SK-N-SH (cell line): ENCODE data around the gene ARHGEF4. TPM values are rescaled to one million over a fixed set of nuclear protein-coding genes. Genes with fewer than 3 reads are reported as not detected.

Experiments
- CTCF ChIA-PET: fragments of 300-600, 350-600 bp; formaldehyde crosslinking; extraction: SDS; loops from one replicate; lab custom pipeline; 2021; lab: Yijun Ruan, JAX
- POLR2A ChIA-PET: fragments of 350-600 bp; sonication (Branson Sonifier 250); formaldehyde crosslinking; extraction: SDS; loops from one replicate; lab custom pipeline; 2020; ENCODE audit warnings: antibody characterized with exemption, inconsistent platforms; lab: Yijun Ruan, JAX
- DNase-seq: peaks from one replicate; pipeline ENCODE4 v3.0.0; 2012
- H2AFZ ChIP-seq: fragments of 200-600 bp; sonication (generic); 2 replicates; pipeline ENCODE4 v1.8.1; 2016; ENCODE audit warnings: antibody characterized with exemption, mild to moderate bottlenecking, low read depth
- H3F3A ChIP-seq: fragments of 200-600 bp; sonication (generic); replicated peaks from 2 replicates; pipeline ENCODE3; 2016; ENCODE audit warnings: antibody characterized with exemption, mild to moderate bottlenecking; ENCODE audit not compliant: insufficient read depth
- H3K27ac ChIP-seq, 2 experiments: fragments of 200-500 bp in 1 of 2; fragments of 200-600 bp in 1 of 2; sonication (Bioruptor generic) in 1 of 2; sonication (generic), shearing (Covaris generic) in 1 of 2; 2 replicates each; pipeline versions ENCODE4 v1.5.1 to v1.6.1; 2014 to 2016; ENCODE audit warnings: low read depth in 2 of 2, inconsistent platforms in 1 of 2, low read length in 1 of 2, mild to moderate bottlenecking in 1 of 2, mixed read lengths in 1 of 2
- H3K27me3 ChIP-seq: fragments of 200-600 bp; sonication (generic), shearing (Covaris generic); 2 replicates; pipeline ENCODE4 v1.6.1; 2016; ENCODE audit warnings: mixed run types; ENCODE audit not compliant: insufficient read depth
- H3K36me3 ChIP-seq, 2 experiments: fragments of 200-500 bp in 1 of 2; fragments of 200-600 bp in 1 of 2; sonication (Bioruptor generic) in 1 of 2; sonication (generic) in 1 of 2; replicated peaks in 1 of 2; 2 replicates each; pipeline versions ENCODE3 to v1.5.1; 2014 to 2016; ENCODE audit warnings: low read length in 1 of 2, mild to moderate bottlenecking in 1 of 2; ENCODE audit not compliant: insufficient read depth in 2 of 2, control insufficient read depth in 1 of 2
- H3K4me1 ChIP-seq, 2 experiments: fragments of 200-500 bp in 1 of 2; fragments of 200-600 bp in 1 of 2; sonication (Bioruptor generic) in 1 of 2; sonication (generic), shearing (Covaris generic) in 1 of 2; 2 replicates each; pipeline versions ENCODE4 v1.5.1 to v1.6.1; 2014 to 2016; ENCODE audit warnings: low read depth in 1 of 2, low read length in 1 of 2, mixed run types in 1 of 2; ENCODE audit not compliant: insufficient read depth in 2 of 2, control insufficient read depth in 1 of 2
- H3K4me2 ChIP-seq: fragments of 200-600 bp; sonication (generic), shearing (Covaris generic); 2 replicates; pipeline ENCODE4 v1.6.1; 2017; ENCODE audit warnings: mixed run types
- H3K4me3 ChIP-seq, 2 experiments: fragments of 200-500 bp in 1 of 2; fragments of 200-600 bp in 1 of 2; sonication (Bioruptor generic) in 1 of 2; sonication (generic), shearing (Covaris generic) in 1 of 2; 2 replicates each; pipeline versions ENCODE4 v1.5.1 to v1.8.1; 2014 to 2016; ENCODE audit warnings: low read depth in 2 of 2, inconsistent platforms in 1 of 2, low read length in 1 of 2, mild to moderate bottlenecking in 1 of 2, mixed read lengths in 1 of 2, moderate library complexity in 1 of 2
- H3K79me2 ChIP-seq: fragments of 200-600 bp; sonication (generic); 2 replicates; pipeline ENCODE4 v1.8.1; 2017; ENCODE audit warnings: mild to moderate bottlenecking; ENCODE audit not compliant: insufficient read depth
- H3K9ac ChIP-seq: fragments of 200-600 bp; sonication (generic); 2 replicates; pipeline ENCODE4 v1.6.1; 2017; ENCODE audit warnings: mixed run types
- H3K9me2 ChIP-seq: fragments of 200-600 bp; sonication (generic); 2 replicates; pipeline ENCODE4 v1.6.1; 2017; ENCODE audit warnings: mixed run types
- H3K9me3 ChIP-seq: fragments of 200-600 bp; sonication (generic); 2 replicates; pipeline ENCODE4 v1.6.1; 2017; ENCODE audit warnings: mixed run types, mild to moderate bottlenecking, moderate library complexity
- H4K20me1 ChIP-seq: fragments of 200-600 bp; sonication (generic); 2 replicates; pipeline ENCODE4 v1.6.1; 2017; ENCODE audit warnings: mild to moderate bottlenecking, mixed run types; ENCODE audit not compliant: insufficient read depth
- FOXJ3 ChIP-seq: sonication (generic); formaldehyde crosslinking; IDR thresholded peaks from 2 replicates; pipeline ENCODE4 v1.5.1; 2020; ENCODE audit warnings: mild to moderate bottlenecking, missing genetic modification reagents
- GABPA ChIP-seq: IDR thresholded peaks from 2 replicates; pipeline ENCODE4 v1.4.0; 2012; ENCODE audit warnings: low read depth, mild to moderate bottlenecking
- GATA2 ChIP-seq: sonication (generic); formaldehyde crosslinking; IDR thresholded peaks from 2 replicates; pipeline ENCODE4 v1.5.0; 2020; ENCODE audit warnings: mild to moderate bottlenecking, missing genetic modification reagents
- MEF2A ChIP-seq: IDR thresholded peaks from 2 replicates; pipeline ENCODE4 v1.4.0; 2012; ENCODE audit warnings: low read depth, borderline replicate concordance
- RCOR1 ChIP-seq: fragments of 150-350 bp; IDR thresholded peaks from 2 replicates; pipeline ENCODE4 v1.6.1; 2017; ENCODE audit warnings: antibody characterized with exemption, low read length
- RFX5 ChIP-seq: IDR thresholded peaks from 2 replicates; pipeline ENCODE4 v1.6.1; 2012; ENCODE audit warnings: mild to moderate bottlenecking, improper control_type of control experiment, low read length
- RXRA ChIP-seq: IDR thresholded peaks from 2 replicates; pipeline ENCODE4 v1.4.0; 2012; ENCODE audit warnings: low read depth, mild to moderate bottlenecking, borderline replicate concordance
- SMC3 ChIP-seq: IDR thresholded peaks from 2 replicates; pipeline ENCODE4 v1.6.1; 2012; ENCODE audit warnings: low read depth, low read length, improper control_type of control experiment
- USF2 ChIP-seq: fragments of 150-350 bp; IDR thresholded peaks from 2 replicates; pipeline ENCODE4 v1.6.1; 2017; ENCODE audit warnings: antibody characterized with exemption, low read length, low read depth, borderline replicate concordance
- YY1 ChIP-seq: IDR thresholded peaks from 2 replicates; pipeline ENCODE4 v1.4.0; 2012; ENCODE audit warnings: low read depth, mild to moderate bottlenecking
- WGBS: methylation state at CpG from one replicate; pipeline ENCODE4 v1.1.6; 2017; ENCODE audit warnings: low lambda C conversion rate; 5-methylcytosine and 5-hydroxymethylcytosine counted together
- polyA plus RNA-seq, 3 experiments: library from polyadenylated mRNA; depleted of rRNA; stranded (reverse); fragments of >200 nt; gene quantifications; 2 replicates each; pipeline ENCODE4 v1.2.3, GENCODE V29; 2012
- TF ChIP-seq, protein P1 (sequence below): IDR thresholded peaks from 2 replicates; pipeline ENCODE4 v1.6.1; 2012; ENCODE audit warnings: mild to moderate bottlenecking, low read depth, low read length, moderate library complexity
- TF ChIP-seq, protein P2 (sequence below): IDR thresholded peaks from 2 replicates; pipeline ENCODE4 v1.4.0; 2012; ENCODE audit warnings: low read depth, borderline replicate concordance

Gene ARHGEF4
- polyA plus RNA-seq, 1 of the 3 experiments (the other 2 are of a cell fraction), result 2.3 TPM

DNA sequence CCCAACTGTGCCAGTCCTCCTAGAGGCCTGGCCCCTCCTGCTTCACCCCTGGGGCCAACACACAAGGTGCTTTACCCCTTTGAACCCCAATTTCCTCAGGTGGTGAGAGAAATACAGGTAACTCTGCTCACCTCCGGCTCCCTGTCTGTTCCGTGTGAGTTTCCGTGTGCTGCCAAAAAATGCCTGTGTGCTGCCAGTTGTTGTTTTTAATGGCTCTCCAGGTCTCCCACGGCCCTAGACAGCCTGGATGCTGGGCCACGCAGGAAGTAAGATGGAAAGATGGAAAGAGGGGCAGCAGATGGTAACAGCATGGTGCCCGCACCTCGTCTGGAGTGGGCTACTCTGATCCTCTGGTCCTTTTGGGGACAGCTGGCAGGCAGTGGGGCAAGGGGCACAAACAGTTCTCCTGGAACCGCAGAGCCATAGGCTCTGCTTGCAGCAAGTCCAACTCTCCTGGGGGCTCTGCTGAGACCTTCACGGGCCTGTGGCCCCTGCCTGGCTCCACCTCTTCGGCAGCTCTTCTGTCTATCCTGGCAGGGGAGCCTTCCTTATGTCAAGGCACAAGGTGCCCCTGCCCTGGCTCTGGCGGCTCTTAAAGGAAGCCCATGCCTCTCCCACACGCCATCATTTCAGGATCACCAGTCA is 4.3 kb upstream of the ARHGEF4 start:
- Histone ChIP-seq H3K27me3 (no peaks in the 10 kb centered on the region; the same call in 1 of the 2 replicates), H3K79me2 (no peaks in the 10 kb centered on the region), H3K36me3 (no peaks in the 10 kb centered on the region), H3K9ac (no peak overlapping the region), H3F3A (no peaks in the 10 kb centered on the region), H3K9me2 (no peaks in the 10 kb centered on the region), H2AFZ (no peak overlapping the region), H3K4me1 (no peaks in the 10 kb centered on the region), H3K9me3 (no peaks in the 10 kb centered on the region), H3K4me2 (no peak overlapping the region), H3K4me3 (no peak overlapping the region), H3K27ac (no peak overlapping the region), H4K20me1 (no peaks in the 10 kb centered on the region)
- ChIA-PET POLR2A (no interaction called here), CTCF (interaction anchor here (1.5 kb wide), 1 partner anchor 34 kb away, joined by 5 read pairs; no protein-coding TSS in a partner anchor)
- DNase-seq, result no peak
- TF ChIP-seq RCOR1 (no peak), YY1 (no peak), RFX5 (no peak), GATA2 (CRISPR knock-in tag) (no peak), MEF2A (no peak), USF2 (no peak), FOXJ3 (no peak), SMC3 (no peak), RXRA (no peak), GABPA (no peak)
- TF ChIP-seq, protein P1, sequence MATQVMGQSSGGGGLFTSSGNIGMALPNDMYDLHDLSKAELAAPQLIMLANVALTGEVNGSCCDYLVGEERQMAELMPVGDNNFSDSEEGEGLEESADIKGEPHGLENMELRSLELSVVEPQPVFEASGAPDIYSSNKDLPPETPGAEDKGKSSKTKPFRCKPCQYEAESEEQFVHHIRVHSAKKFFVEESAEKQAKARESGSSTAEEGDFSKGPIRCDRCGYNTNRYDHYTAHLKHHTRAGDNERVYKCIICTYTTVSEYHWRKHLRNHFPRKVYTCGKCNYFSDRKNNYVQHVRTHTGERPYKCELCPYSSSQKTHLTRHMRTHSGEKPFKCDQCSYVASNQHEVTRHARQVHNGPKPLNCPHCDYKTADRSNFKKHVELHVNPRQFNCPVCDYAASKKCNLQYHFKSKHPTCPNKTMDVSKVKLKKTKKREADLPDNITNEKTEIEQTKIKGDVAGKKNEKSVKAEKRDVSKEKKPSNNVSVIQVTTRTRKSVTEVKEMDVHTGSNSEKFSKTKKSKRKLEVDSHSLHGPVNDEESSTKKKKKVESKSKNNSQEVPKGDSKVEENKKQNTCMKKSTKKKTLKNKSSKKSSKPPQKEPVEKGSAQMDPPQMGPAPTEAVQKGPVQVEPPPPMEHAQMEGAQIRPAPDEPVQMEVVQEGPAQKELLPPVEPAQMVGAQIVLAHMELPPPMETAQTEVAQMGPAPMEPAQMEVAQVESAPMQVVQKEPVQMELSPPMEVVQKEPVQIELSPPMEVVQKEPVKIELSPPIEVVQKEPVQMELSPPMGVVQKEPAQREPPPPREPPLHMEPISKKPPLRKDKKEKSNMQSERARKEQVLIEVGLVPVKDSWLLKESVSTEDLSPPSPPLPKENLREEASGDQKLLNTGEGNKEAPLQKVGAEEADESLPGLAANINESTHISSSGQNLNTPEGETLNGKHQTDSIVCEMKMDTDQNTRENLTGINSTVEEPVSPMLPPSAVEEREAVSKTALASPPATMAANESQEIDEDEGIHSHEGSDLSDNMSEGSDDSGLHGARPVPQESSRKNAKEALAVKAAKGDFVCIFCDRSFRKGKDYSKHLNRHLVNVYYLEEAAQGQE, result no peak
- TF ChIP-seq, protein P2, sequence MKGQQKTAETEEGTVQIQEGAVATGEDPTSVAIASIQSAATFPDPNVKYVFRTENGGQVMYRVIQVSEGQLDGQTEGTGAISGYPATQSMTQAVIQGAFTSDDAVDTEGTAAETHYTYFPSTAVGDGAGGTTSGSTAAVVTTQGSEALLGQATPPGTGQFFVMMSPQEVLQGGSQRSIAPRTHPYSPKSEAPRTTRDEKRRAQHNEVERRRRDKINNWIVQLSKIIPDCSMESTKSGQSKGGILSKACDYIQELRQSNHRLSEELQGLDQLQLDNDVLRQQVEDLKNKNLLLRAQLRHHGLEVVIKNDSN, result no peak
- WGBS, result 75% methylated on average over 9 of the region's 12 CpGs
